Stimulated activated CD4-positive, alpha-beta T cell treated with anti-CD3 and anti-CD28 coated beads, Interleukin-2, amount 100 ng/mL, for 48 hours (primary cell): Measurements from ENCODE around the gene RFESD.
"Not testable (repeated sequence)": the region's sequence is repeated elsewhere in the genome, so short reads cannot be mapped to it uniquely, and the experiment has no call there.

Experiments used
- DNase-seq, 2 donors: peaks; one replicate each; pipeline ENCODE4 v3.0.0-alpha.2; 2020

The RFESD gene

DNA sequence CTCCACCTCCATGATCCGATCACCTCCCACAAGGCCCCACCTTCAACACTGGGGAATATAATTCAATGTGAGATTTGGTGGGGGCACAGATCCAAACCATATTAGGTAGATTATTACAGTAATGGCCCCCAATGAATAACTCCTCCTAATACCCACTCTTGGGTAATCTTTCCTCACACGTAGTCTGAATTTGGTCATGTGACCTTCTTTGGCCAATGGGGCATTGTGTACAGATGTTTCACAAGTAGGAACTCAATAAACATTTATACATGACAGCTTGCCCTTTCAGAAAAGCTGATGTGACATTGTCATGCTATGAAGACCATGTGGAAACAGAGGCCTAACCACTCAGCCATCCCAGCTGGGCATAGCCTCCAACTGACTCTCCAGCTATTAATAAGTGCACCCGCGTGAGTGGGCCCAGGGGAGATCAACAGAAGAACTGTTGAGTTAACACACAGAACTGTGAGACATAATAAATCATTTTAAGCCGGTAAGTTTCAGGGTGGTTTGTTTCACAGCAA lies 16.1 kb upstream of the RFESD start:
- no peak for DNase-seq

GRCh38 chr5:95631255-95631958 lies 15.2 kb upstream of the RFESD start:
- no peak for DNase-seq

- peak; percentile 43 to 63 for DNase-seq
Observed at GRCh38 chr5:95631991-95632675, 14.4 kb upstream of the RFESD start.

DNA sequence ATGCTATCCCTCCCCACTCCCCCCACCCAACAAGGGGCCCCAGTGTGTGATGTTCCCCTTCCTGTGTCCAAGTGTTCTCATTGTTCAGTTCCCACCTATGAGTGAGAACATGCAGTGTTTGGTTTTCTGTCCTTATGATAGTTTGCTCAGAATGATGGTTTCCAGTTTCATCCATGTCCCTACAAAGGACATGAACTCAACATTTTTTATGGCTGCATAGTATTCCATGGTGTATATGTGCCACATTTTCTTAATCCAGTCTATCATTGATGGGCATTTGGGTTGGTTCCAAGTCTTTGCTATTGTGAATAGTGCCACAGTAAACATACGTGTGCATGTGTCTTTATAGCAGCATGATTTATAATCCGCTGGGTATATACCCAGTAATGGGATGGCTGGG lies 13.6 kb upstream of the RFESD start:
- DNase-seq: not testable (repeated sequence)

GRCh38 chr5:95633671-95634070 lies 12.9 kb upstream of the RFESD start:
- DNase-seq: no peak

DNA sequence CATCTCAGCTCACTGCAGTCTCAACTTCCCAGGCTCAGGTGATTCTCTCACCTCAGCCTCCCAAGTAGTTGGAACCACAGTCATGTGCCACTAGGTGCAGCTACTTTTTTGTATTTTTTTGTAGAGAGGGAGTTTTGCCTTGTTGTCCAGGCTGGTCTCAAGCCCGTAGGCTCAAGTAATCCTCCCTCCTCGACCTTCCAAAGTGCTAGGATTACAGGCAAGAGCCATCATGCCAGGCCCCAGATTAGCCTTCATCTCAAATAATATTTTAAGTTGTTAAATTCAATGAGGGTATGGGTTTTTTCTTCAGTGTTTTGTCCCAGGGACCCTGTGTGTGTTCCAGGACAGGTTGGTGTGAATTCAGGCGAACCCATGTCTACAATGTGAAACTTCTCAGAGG lies 12.5 kb upstream of the RFESD start:
- no peak for DNase-seq

GRCh38 chr5:95638632-95639031 lies 7.9 kb upstream of the RFESD start:
- no peak for DNase-seq

DNA sequence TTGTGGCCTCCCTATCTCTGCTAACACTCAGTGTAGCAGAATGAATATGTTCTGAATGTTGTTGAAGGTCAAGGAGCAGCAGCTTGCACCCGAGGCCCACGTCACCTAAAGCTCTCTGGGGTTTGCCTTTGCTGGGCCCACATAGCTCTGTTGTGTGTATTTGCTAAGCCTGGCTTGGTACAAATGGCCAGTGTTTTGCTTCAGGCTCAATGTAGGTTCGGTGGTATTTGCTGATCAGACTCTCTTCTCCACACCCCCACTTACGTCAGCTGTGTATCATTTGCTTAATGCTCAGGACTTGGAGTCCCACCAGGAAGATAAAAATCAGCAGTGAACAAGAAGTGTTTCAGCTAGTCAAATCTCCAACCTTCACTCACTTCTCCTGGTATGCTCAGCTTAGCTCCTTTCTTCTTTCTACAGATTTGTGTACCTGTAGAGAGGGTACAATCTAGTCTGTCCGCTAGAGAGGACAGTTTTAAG lies 4.8 kb upstream of the RFESD start:
- no peak for DNase-seq

DNA sequence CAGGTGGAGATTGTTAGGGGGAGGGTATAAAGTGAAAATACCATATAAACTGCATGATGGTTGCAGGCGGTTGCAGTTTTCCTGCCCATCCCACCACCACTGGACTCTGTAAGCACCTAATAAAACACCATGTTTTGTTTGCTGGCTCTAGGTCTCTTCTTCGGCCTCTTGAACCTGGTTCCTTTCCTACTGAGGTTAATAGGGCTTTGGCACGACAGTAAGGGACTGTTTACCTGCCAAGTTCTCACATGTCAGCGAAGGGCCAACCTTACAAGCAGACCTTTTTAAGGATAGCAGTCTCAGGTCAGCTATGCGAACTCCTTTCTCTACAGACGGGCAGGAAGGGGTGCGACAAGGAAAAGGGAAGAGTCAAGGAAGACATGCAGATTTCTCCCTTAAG lies 3.4 kb upstream of the RFESD start:
- DNase-seq: no peak

GRCh38 chr5:95644351-95645042 lies 2.1 kb upstream of the RFESD start:
- DNase-seq: peak in 1 of 2 donors; percentile 35

GRCh38 chr5:95646226-95646568 lies 380 bp upstream of the RFESD start:
- DNase-seq: not testable (repeated sequence)

DNA sequence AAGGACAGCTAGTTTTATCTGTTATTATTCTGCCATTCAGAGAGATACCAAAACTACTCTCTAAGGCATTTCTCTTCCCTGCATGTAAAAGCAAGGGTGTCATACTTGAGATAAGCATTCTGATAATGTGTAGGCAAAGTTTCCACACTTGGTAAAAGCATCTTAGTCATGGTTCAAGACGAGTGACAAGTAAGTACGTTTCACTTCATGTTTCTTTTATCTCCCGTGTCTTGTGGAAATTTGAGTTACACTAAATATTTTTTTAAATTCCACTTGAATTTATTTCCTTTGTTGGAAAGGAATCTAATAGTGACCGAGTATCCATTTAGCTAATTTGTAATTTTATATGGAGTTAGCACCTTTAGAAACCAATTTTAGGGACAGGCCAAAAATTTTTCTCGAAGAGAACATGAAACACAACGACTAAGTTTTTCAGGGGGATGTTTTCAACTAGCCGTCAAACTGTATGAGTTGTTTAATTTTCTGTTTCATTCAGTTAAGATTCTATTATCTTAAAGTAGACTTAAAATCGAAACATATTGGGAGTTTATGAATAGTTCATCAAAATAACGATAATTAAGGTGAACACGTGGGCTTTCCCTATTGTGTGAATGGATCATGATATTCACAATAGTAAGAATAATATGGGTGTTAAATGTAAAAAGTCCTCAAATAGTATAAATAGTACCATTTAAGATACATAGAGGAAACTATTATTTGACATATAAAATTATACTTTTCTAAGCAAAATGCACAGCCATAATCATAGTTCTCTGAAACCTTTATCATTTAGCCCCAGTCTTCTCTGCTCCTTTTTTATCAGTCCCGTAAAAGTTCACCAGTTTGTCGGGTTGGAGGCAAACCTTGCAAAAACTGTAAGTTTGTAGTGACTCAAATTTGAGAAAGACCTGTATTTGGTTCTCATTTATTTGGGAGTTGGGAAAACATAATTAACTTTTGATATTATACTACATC lies 1.6 kb downstream of the RFESD start:
- no peak for DNase-seq

DNA sequence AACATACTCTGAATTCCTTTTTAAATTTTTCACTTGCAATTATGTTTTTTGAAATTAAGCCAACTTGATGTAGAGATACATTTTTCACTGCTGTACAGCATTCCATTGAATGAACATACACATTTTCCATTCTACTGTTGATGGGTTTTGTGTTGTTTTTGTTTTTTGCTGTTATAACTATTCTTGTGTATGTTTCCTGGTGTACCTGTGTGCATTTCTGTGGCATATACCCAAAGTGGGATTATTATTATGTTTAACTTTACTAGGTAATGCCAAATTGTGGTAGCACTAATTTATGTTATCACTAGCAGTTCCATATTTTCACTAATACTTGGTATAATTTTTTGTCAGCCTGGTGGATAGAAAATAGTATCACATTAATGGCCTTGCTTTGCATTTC lies 2.7 kb downstream of the RFESD start:
- DNase-seq: no peak

DNA sequence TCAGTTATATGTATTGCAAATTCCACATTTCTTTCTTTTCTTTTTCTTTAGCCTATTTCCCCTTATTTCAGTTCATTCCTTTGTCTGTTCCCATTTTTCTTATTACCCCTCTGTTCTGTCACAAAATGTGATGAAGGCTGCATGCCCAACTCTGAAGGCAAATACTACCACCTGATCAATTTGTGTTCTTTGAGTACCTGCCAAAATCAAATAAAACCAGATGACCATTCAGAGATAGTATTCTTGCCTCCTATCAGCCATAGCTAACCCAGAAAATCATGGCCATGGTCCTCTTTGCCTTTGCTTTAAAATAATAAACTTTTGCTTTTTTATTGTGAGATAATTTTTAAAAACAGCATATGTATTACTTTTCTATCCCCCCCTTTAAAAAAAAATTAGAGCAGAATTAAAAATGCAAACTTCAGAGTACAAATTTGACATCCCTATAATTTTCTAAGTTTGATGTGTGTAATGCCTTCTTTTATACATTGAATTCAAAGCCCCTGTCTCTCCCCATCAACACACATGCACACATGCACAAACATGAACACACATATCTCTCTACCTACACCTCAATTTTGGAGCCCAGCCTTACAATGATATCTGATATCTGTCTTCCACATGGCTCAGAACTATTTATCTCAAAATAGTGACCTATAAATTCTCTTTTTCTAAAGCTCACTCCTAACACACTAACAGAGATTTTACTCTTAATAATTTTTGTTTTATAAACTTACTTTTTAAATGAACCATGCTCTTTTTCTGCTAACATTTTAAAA lies 3.5 kb downstream of the RFESD start:
- DNase-seq: no peak

DNA sequence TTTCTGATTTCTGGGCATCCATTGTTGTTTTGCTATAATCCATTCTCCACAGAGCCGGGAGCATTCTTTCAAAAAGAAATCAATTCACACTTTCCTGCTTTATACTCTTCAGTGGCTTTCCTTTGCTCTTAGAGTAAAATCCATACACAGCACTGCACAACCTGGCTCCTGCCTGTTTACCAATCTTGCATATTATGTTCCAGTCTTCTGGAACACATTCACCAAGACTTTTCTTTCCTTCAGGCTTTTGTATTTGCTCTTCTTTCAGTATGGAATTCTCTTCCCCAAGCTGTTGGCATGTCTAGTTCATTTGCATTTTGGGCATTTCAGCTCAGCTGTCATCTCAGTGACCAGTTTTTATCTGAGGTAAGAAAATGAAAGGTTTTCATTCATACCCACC lies 6.3 kb downstream of the RFESD start:
- DNase-seq: no peak

DNA sequence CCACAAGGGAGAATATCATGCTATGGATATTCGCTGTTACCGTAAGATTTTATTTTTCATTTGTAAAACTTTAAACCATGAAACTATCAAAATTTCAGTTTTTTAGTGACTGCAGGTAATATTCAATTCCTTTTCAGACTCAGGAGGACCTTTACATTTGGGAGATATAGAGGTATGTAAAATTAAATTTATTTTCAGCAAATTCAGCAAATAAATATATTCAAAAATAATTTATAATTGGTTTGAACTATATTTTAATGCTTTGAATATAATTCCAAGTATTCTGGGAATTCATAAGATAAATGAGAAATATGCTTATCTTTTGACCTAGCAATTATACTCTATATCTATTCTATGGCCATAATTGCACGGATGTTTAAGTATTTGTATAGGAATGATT lies 7.6 kb downstream of the RFESD start:
- DNase-seq: no peak

- no peak for DNase-seq
Observed at GRCh38 chr5:95655575-95655974, 9.0 kb downstream of the RFESD start.

GRCh38 chr5:95660060-95660459 lies 13.5 kb downstream of the RFESD start:
- DNase-seq: no peak

DNA sequence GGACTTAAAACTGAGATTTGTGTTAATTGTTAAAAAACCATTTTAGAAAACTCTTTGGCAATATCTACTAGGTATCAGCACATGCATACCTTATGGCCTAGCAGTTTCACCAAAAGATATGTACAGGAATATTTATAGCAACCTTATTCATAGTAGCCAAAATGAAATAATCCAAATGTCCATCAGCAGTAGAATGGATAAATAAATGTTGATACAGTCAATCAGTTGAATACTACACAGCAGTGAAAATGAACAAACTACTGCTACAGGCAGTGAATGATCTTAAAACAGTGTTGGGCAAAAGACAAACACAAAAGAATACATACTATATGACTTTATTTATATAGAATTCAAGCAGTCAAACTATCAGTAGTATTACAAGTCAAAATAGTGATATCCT lies 16.4 kb downstream of the RFESD start:
- no peak for DNase-seq

GRCh38 chr5:95664204-95664786 lies 17.7 kb downstream of the RFESD start:
- peak; percentile 30 to 42 for DNase-seq

DNA sequence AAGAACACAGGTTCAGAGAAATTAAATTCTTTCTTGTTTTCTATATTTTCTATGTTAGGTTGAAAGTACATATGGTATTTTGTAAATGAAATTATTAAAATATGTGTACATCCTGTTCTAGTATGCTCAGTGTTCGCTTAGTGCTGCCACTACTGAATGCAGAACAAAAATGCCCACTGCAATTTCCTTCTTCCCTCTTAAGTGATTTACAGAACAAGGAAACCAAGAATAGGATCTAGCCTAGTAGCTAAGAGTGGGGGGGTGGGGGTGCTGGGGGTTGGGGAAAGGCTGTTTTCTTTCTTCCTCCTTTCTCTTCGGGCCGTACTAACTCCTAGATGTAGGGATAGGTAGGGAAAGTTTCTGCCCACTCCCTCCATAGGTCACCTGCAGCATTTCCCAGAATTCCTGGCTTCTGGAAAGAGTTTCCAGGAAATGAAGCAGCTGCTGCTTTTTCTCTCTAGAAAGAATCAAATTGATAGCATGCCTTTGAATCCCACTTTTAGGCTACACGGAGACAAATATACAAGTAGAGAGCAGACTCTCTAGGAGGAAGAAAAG lies 20.6 kb downstream of the RFESD start:
- no peak for DNase-seq
